Spinal cord (tissue), 10 donors: ENCODE data around the gene BSG. TPM values are rescaled to one million over a fixed set of nuclear protein-coding genes. Genes with fewer than 3 reads are reported as not detected.

Source experiments
- DNase-seq, 6 donors: peaks; one replicate each; pipeline versions ENCODE4 v3.0.0 to v3.0.0-alpha.2; 2013 to 2015; ENCODE audit warnings: low spot score in 6 of 6, low read depth in 4 of 6
- H3K27ac ChIP-seq: one replicate; pipeline ENCODE4 v1.5.1; 2013; ENCODE audit warnings: low read depth, low read length, control low read depth
- H3K27me3 ChIP-seq: one replicate; pipeline ENCODE4 v1.6.1; 2013; ENCODE audit warnings: low read length; ENCODE audit not compliant: control insufficient read depth, insufficient read depth
- H3K36me3 ChIP-seq: one replicate; pipeline ENCODE4 v1.6.1; 2013; ENCODE audit warnings: low read length; ENCODE audit not compliant: control insufficient read depth, insufficient read depth
- H3K4me1 ChIP-seq: one replicate; pipeline ENCODE4 v1.6.1; 2013; ENCODE audit warnings: low read length; ENCODE audit not compliant: control insufficient read depth, insufficient read depth
- H3K4me3 ChIP-seq: one replicate; pipeline ENCODE4 v1.5.1; 2013; ENCODE audit warnings: low read depth, low read length, control low read depth
- H3K9me3 ChIP-seq: one replicate; pipeline ENCODE4 v1.6.1; 2013; ENCODE audit warnings: low read length; ENCODE audit not compliant: control insufficient read depth, insufficient read depth
- WGBS: methylation state at CpG from one replicate; pipeline ENCODE4 v1.1.5; 2013; ENCODE audit warnings: missing lambda C conversion rate; ENCODE audit not compliant: insufficient coverage; 5-methylcytosine and 5-hydroxymethylcytosine counted together
- polyA plus RNA-seq, 2 donors: library from polyadenylated mRNA; unstranded; fragments of 120-200 nt; gene quantifications; one replicate each; pipeline ENCODE4 v1.2.1, GENCODE V29; 2013; ENCODE audit not compliant: insufficient read length in 2 of 2
- total RNA-seq, 2 donors: library from RNA; depleted of rRNA in 1 of 2; stranded (reverse); fragments of 120-200 nt in 1 of 2; fragments of >200 nt in 1 of 2; gene quantifications; one replicate each; pipeline versions ENCODE4 v1.2.3 to v1.2.4, GENCODE V29; 2013 to 2014
- donor health status: healthy.

BSG gene
- total and polyA plus RNA-seq, 4 donors = 177 to 638 (median 553) TPM

- H3K4me1 ChIP-seq = no peaks in the 10 kb centered on the region
- no peak overlapping the region for H3K4me3 ChIP-seq
- no peak overlapping the region for H3K27ac ChIP-seq
- WGBS = 91% methylated on average over 46 of the region's 51 CpGs
- no peaks in the 10 kb centered on the region for H3K27me3 ChIP-seq
- no peaks in the 10 kb centered on the region for H3K9me3 ChIP-seq
- DNase-seq = no peak
- peaks cover 77% of the 10 kb centered on the region for H3K36me3 ChIP-seq
These were observed 31.3 kb upstream of the BSG start for GRCh38 chr19:540867-541637.

DNA sequence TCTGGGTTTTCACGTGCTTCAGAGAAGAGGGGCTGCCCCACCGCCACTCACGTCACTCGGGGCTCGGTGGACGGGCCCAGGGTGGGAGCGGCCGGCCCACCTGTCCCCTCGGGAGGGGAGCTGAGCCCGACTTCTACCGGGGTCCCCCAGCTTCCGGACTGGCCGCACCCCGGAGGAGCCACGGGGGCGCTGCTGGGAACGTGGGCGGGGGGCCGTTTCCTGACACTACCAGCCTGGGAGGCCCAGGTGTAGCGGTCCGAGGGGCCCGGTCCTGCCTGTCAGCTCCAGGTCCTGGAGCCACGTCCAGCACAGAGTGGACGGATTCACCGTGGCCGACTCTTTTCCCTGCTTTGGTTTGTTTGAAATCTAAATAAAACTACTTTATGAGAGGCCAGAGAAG is 30.7 kb upstream of the BSG start:
- Histone ChIP-seq H3K9me3 (no peaks in the 10 kb centered on the region), H3K27me3 (no peaks in the 10 kb centered on the region), H3K4me1 (no peaks in the 10 kb centered on the region), H3K36me3 (peaks cover 70% of the 10 kb centered on the region), H3K27ac (no peak overlapping the region), H3K4me3 (no peak overlapping the region)
- DNase-seq = no peak
- WGBS = 93% methylated on average over 22 of the region's 26 CpGs

DNA sequence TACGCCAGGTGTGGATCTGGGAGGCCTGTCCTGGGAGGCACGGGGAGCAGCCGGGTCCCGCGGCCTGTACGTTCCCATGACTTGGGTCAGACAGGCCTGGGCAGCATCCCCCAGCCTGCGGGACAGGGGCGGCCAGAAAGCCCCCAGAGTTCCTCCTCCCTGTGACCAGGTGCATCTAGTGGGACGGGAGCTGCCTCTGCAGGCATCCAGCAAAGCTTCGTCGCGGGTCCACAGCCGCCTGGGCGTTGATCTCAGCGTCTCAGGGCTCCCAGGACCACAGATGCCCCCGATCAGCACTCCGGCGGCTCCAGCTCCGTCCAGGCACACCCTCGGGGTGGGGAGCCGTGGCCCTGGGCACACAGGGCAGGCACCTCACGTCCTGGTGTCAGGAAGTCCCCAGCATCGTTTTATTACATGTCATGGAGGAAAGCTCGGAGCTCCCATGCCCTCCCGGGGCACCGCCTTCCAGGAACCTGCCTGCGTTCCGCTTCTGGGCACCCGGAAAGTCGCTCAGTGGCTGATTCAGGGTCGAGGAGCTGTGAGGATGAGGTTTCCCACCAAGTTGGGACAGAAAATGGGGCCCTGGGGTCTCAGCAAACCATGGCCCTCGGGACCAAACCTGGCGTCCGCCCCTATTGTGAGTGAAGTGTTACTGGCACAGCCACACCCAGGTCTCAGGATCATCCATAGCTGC is 30.1 kb upstream of the BSG start:
- Histone ChIP-seq H3K9me3 (no peaks in the 10 kb centered on the region), H3K27ac (no peak overlapping the region), H3K27me3 (no peaks in the 10 kb centered on the region), H3K4me1 (no peaks in the 10 kb centered on the region), H3K4me3 (no peak overlapping the region), H3K36me3 (peaks cover 64% of the 10 kb centered on the region)
- DNase-seq = no peak
- 89% methylated on average over 34 of the region's 34 CpGs for WGBS

- Histone ChIP-seq H3K4me1 (no peaks in the 10 kb centered on the region), H3K27ac (no peak within 1 kb of the TSS), H3K36me3 (peaks cover 48% of the 10 kb centered on the region), H3K9me3 (no peaks in the 10 kb centered on the region), H3K4me3 (no peak within 1 kb of the TSS), H3K27me3 (no peaks in the 10 kb centered on the region)
- DNase-seq = no peak
- WGBS = 65% methylated on average over 22 of the region's 31 CpGs
These were observed 28.3 kb upstream of the BSG start, which contains the start of gene GZMM for GRCh38 chr19:543910-544608. Gene GZMM (plus strand): TSS chr19:544053. CDS start chr19:544072, 19 bp downstream.

- Histone ChIP-seq H3K4me1 (peaks cover 4% of the 10 kb centered on the region), H3K9me3 (no peaks in the 10 kb centered on the region), H3K36me3 (peaks cover 26% of the 10 kb centered on the region), H3K27me3 (no peaks in the 10 kb centered on the region), H3K4me3 (no peak overlapping the region), H3K27ac (no peak overlapping the region)
- DNase-seq = no peak
- WGBS = 90% methylated on average over 15 of the region's 15 CpGs
These were observed 25.3 kb upstream of the BSG start for GRCh38 chr19:547117-547516.

DNA sequence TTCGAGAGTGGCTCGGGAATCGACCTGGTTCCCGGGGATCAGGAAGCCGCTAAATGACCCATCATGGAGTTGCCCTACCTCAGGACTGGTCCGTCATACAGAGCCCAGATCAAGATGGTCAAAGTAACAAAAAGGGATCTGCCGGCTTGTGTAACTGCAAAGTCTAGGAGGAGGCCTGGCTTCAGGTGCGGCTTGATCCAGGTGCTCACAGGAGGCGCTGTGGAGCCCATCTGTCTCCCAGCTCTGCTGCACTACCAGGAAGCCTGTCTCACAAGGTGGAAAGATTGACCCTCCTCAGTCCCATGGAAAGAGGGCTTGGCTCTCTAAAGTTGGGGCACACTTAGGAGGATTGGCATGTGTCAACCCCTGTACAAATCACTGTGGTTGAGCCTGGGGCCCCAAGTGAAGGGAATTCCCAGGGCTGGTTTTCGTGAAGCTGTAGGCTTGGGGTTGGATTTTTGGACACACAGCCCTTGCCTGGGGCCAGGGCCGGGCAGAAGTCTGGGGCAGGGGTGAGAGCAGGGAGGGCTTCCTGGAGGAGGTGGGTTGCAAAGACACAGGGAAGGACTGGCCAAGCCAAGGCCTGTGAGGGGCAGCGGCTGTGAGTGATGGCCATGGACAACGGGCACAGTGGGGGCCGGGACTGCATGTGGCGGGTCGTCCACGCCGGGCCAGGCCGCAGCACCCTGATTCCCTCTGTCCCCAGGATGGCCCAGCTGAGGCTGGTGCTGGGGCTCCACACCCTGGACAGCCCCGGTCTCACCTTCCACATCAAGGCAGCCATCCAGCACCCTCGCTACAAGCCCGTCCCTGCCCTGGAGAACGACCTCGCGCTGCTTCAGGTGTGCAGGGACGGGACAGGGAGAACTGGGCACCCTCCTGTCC is 24.3 kb upstream of the BSG start:
- Histone ChIP-seq H3K9me3 (no peaks in the 10 kb centered on the region), H3K4me1 (peaks cover 4% of the 10 kb centered on the region), H3K27me3 (no peaks in the 10 kb centered on the region), H3K4me3 (no peak overlapping the region), H3K27ac (no peak overlapping the region), H3K36me3 (peaks cover 16% of the 10 kb centered on the region)
- WGBS = 84% methylated on average over 20 of the region's 26 CpGs
- DNase-seq = no peak

- Histone ChIP-seq H3K4me1 (peaks cover 4% of the 10 kb centered on the region), H3K36me3 (peaks cover 6% of the 10 kb centered on the region), H3K27ac (no peak overlapping the region), H3K4me3 (no peak overlapping the region), H3K27me3 (no peaks in the 10 kb centered on the region), H3K9me3 (no peaks in the 10 kb centered on the region)
- DNase-seq = no peak
- 75% methylated on average over 45 of the region's 52 CpGs for WGBS
These were observed 23.2 kb upstream of the BSG start for GRCh38 chr19:548886-549830.

DNA sequence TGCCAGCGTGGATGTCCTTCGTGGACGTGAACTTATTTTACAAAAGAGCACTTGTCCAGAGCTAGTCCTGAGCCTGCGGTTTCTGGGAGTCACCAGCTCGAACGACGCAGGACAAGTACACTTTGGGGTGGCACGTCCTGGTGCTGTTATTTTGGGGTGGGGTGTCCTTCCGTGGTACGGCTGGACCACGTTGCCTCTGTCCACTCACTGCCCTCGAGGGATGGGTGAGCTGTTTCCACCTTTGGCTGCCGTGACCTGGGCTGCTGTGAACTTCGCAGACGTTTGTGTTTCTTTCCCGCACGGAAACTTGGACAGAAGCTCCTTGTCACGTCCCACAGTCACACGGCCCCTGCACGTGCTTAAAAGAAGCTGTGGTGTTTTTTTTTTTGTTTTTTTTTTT is 17.6 kb upstream of the BSG start:
- no peaks in the 10 kb centered on the region for H3K36me3 ChIP-seq
- no peak overlapping the region for H3K27ac ChIP-seq
- no peaks in the 10 kb centered on the region for H3K9me3 ChIP-seq
- H3K4me1 ChIP-seq = peaks cover 21% of the 10 kb centered on the region
- DNase-seq = no peak
- no peaks in the 10 kb centered on the region for H3K27me3 ChIP-seq
- no peak overlapping the region for H3K4me3 ChIP-seq
- WGBS = 77% methylated on average over 18 of the region's 20 CpGs
